Progenitor cell of endocrine pancreas (in vitro differentiated cells): ENCODE measurements around the gene IKZF1. TPM values are rescaled to one million over a fixed set of nuclear protein-coding genes. Genes with fewer than 3 reads are reported as not detected.

Experiments used
- DNase-seq: peaks from one replicate; pipeline ENCODE4 v3.0.0; 2021; ENCODE audit warnings: low spot score; ENCODE audit not compliant: unreplicated experiment
- H3K27ac Mint-ChIP-seq: 2 replicates; pipeline ENCODE4 v1.8.0; 2021; ENCODE audit warnings: mild to moderate bottlenecking, moderate library complexity, mixed read lengths
- H3K27me3 Mint-ChIP-seq: 2 replicates; pipeline ENCODE4 v1.8.0; 2021; ENCODE audit warnings: mixed read lengths
- H3K36me3 Mint-ChIP-seq: 2 replicates; pipeline ENCODE4 v1.8.0; 2022; ENCODE audit warnings: mixed read lengths; ENCODE audit not compliant: insufficient read depth
- H3K4me1 Mint-ChIP-seq: 2 replicates; pipeline ENCODE4 v1.8.0; 2021; ENCODE audit warnings: low read depth, mixed read lengths
- H3K4me3 Mint-ChIP-seq: 2 replicates; pipeline ENCODE4 v1.8.0; 2021; ENCODE audit warnings: low read depth, mild to moderate bottlenecking, moderate library complexity, mixed read lengths
- H3K9me3 Mint-ChIP-seq: 2 replicates; pipeline ENCODE4 v1.8.0; 2021; ENCODE audit warnings: low read depth, mixed read lengths
- total RNA-seq: library from RNA; stranded (reverse); gene quantifications from 2 replicates; pipeline ENCODE4 v1.2.1, GENCODE V29; 2021
- TF ChIP-seq, protein P1 (sequence below): fragments of 200-600 bp; sonication (generic); IDR thresholded peaks from one replicate; pipeline ENCODE4 v1.5.0; 2021; ENCODE audit warnings: antibody characterized with exemption, mild to moderate bottlenecking; ENCODE audit not compliant: unreplicated experiment

The IKZF1 gene
- total RNA-seq, 1 donor from 2014 or later = 0.36 TPM

- H3K36me3 Mint-ChIP-seq = no peaks in the 10 kb centered on the region
- H3K4me3 Mint-ChIP-seq = no peak overlapping the region
- H3K27me3 Mint-ChIP-seq = peaks cover 17% of the 10 kb centered on the region
- TF ChIP-seq, protein P1, sequence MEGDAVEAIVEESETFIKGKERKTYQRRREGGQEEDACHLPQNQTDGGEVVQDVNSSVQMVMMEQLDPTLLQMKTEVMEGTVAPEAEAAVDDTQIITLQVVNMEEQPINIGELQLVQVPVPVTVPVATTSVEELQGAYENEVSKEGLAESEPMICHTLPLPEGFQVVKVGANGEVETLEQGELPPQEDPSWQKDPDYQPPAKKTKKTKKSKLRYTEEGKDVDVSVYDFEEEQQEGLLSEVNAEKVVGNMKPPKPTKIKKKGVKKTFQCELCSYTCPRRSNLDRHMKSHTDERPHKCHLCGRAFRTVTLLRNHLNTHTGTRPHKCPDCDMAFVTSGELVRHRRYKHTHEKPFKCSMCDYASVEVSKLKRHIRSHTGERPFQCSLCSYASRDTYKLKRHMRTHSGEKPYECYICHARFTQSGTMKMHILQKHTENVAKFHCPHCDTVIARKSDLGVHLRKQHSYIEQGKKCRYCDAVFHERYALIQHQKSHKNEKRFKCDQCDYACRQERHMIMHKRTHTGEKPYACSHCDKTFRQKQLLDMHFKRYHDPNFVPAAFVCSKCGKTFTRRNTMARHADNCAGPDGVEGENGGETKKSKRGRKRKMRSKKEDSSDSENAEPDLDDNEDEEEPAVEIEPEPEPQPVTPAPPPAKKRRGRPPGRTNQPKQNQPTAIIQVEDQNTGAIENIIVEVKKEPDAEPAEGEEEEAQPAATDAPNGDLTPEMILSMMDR = no peak
- H3K9me3 Mint-ChIP-seq = peaks cover 6% of the 10 kb centered on the region
- no peaks in the 10 kb centered on the region for H3K4me1 Mint-ChIP-seq
- DNase-seq = no peak
- no peak overlapping the region for H3K27ac Mint-ChIP-seq
Measured at GRCh38 chr7:50275430-50275829, 29.1 kb upstream of the IKZF1 start.

- no peak for DNase-seq
- Mint-ChIP-seq H3K9me3 (peaks cover 6% of the 10 kb centered on the region), H3K27ac (no peak overlapping the region), H3K36me3 (no peaks in the 10 kb centered on the region), H3K27me3 (peaks cover 17% of the 10 kb centered on the region), H3K4me3 (no peak overlapping the region), H3K4me1 (no peaks in the 10 kb centered on the region)
- TF ChIP-seq, protein P1 = no peak
Measured at GRCh38 chr7:50276483-50276882, 28.0 kb upstream of the IKZF1 start.

DNA sequence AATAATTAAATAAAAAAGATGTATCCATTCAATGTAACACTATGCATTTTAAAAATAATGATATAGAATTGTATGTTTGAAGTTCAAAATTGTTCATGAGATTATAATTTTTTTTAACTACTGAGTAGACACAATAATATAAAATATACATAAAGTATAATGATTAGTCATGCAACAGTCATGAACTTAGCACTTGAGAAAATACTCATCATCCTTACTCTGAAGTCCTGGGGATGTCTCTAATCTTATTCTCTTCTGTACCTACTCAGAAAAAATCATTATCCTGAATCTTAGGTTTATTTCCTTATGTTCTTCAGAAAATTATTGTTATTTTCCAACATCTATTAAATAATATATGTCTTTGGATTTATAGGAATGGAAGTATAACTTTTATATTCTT, 26.4 kb upstream of the IKZF1 start:
- Mint-ChIP-seq H3K27me3 (peaks cover 17% of the 10 kb centered on the region), H3K36me3 (no peaks in the 10 kb centered on the region), H3K4me3 (no peak overlapping the region), H3K4me1 (no peaks in the 10 kb centered on the region), H3K9me3 (peaks cover 6% of the 10 kb centered on the region), H3K27ac (no peak overlapping the region)
- TF ChIP-seq, protein P1 = no peak
- DNase-seq = no peak

DNA sequence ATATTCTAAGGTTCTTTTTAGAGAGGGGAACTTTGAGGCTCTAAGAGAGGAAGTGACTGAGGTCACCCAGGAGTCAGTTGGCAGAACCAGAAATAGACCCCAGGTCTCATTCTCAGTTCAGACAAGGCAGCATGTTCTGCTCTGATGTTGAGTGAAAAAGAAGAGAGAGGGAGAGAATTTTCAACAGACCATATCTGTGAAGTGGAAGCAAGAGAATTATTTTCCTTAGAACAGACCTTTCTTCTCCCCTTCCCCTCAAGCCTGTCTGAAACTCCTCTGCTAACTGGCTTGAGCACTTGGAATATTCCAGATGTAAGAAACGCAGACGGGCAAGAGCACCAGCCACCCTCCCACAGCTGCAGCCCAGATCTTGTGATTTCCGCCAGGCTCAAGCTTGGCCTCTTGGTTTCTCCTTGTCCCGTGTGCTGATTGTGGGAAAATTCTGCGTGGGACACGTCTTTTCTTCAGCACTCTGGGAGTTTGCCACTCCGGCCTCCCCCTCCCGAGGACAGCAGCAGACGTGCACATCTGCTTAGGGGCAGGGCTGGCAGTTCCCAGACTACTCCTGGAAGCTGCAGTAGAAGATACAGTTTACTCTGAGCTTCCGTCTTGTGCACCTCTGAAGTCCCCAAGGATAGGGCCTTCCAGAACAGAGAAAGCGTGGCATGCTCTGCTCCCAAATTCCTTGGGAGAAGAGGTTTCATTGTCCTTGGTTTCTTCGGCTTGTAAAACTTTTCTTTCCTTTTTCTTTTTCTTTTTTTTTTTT, 22.7 kb upstream of the IKZF1 start:
- DNase-seq = no peak
- no peak overlapping the region for H3K4me3 Mint-ChIP-seq
- no peak overlapping the region for H3K27ac Mint-ChIP-seq
- H3K9me3 Mint-ChIP-seq = peaks cover 6% of the 10 kb centered on the region
- H3K27me3 Mint-ChIP-seq = peaks cover 15% of the 10 kb centered on the region
- TF ChIP-seq, protein P1 = no peak
- H3K4me1 Mint-ChIP-seq = no peaks in the 10 kb centered on the region
- H3K36me3 Mint-ChIP-seq = no peaks in the 10 kb centered on the region

GRCh38 chr7:50282813-50283605, 21.5 kb upstream of the IKZF1 start:
- H3K4me3 Mint-ChIP-seq = no peak overlapping the region
- no peaks in the 10 kb centered on the region for H3K4me1 Mint-ChIP-seq
- TF ChIP-seq, protein P1 = no peak
- no peak for DNase-seq
- H3K36me3 Mint-ChIP-seq = no peaks in the 10 kb centered on the region
- H3K27ac Mint-ChIP-seq = no peak overlapping the region
- H3K9me3 Mint-ChIP-seq = peaks cover 6% of the 10 kb centered on the region
- H3K27me3 Mint-ChIP-seq = peaks cover 8% of the 10 kb centered on the region
